ENCODE results near the gene LSM10.

DNA sequence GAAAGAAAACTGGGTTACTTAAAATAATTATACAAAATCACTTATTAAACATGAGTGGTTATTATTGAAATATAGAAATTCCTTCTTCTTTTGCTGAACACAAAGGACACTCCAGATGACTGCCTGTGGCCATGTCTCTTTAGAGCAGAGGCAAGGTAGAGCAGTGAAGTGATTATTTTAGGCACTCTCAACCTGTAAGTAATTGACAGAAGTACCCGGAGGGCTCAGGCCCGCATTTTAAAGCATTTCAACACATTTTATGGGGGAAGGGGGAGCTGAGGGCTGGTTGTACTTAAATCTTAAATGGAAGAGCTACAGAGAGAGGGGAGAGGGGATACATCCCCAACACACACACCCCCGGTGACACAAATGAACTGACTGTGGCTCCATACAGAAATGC is 42.3 kb upstream of the LSM10 start:
- TF ChIP-seq POLR2A (IDR thresholded peaks at IDR 0.05): no peak
- TF ChIP-seq, protein P1, sequence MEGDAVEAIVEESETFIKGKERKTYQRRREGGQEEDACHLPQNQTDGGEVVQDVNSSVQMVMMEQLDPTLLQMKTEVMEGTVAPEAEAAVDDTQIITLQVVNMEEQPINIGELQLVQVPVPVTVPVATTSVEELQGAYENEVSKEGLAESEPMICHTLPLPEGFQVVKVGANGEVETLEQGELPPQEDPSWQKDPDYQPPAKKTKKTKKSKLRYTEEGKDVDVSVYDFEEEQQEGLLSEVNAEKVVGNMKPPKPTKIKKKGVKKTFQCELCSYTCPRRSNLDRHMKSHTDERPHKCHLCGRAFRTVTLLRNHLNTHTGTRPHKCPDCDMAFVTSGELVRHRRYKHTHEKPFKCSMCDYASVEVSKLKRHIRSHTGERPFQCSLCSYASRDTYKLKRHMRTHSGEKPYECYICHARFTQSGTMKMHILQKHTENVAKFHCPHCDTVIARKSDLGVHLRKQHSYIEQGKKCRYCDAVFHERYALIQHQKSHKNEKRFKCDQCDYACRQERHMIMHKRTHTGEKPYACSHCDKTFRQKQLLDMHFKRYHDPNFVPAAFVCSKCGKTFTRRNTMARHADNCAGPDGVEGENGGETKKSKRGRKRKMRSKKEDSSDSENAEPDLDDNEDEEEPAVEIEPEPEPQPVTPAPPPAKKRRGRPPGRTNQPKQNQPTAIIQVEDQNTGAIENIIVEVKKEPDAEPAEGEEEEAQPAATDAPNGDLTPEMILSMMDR (IDR thresholded peaks at IDR 0.05): no peak

Data from heart left ventricle (tissue), 13 donors.